Measurements from ENCODE around the gene ARHGEF3. TPM values are rescaled to one million over a fixed set of nuclear protein-coding genes. Genes with fewer than 3 reads are reported as not detected.

ARHGEF3 gene
- total and polyA plus RNA-seq, 8 donors: 19.5 to 34.1 (median 24.4) TPM

GRCh38 chr3:56784448-56785001, 17.2 kb downstream of the ARHGEF3 start:
- H3K27ac ChIP-seq: peak overlapping the region; percentile 80 to 93
- peaks cover 29 to 98% of the 10 kb centered on the region in 2 donors for H3K4me1 ChIP-seq
- no peak for TF ChIP-seq CTCF (IDR thresholded peaks at IDR 0.05)
- DNase-seq: no peak
- no peaks in the 10 kb centered on the region for H3K36me3 ChIP-seq
- no peak overlapping the region for H3K4me3 ChIP-seq
- peak; percentile 2 for ATAC-seq
- intact Hi-C loops (cut with DNase I): no loop called here
- no peaks in the 10 kb centered on the region for H3K9me3 ChIP-seq
- H3K27me3 ChIP-seq: no peaks in the 10 kb centered on the region

- no peaks in the 10 kb centered on the region for H3K27me3 ChIP-seq
- no peaks in the 10 kb centered on the region for H3K9me3 ChIP-seq
- peak; percentile 81 for ATAC-seq
- H3K36me3 ChIP-seq: no peaks in the 10 kb centered on the region
- peaks cover 29 to 97% of the 10 kb centered on the region in 2 donors for H3K4me1 ChIP-seq
- no peak overlapping the region for H3K4me3 ChIP-seq
- intact Hi-C loops (cut with DNase I): no loop called here
- H3K27ac ChIP-seq: peak overlapping the region; percentile 80 to 93
- DNase-seq: peak in 3 of 4 donors; percentile 56 to 80 (median 76)
- TF ChIP-seq CTCF (IDR thresholded peaks at IDR 0.05): no peak
Observed at GRCh38 chr3:56783644-56784447, 17.9 kb downstream of the ARHGEF3 start.

GRCh38 chr3:56782906-56783305, 18.8 kb downstream of the ARHGEF3 start:
- Histone ChIP-seq H3K9me3 (no peaks in the 10 kb centered on the region), H3K27me3 (no peaks in the 10 kb centered on the region), H3K27ac (peak overlapping the region; percentile 80 to 93), H3K4me3 (no peak overlapping the region), H3K4me1 (peaks cover 32 to 97% of the 10 kb centered on the region in 2 donors), H3K36me3 (no peaks in the 10 kb centered on the region)
- no peak for ATAC-seq
- no peak for DNase-seq
- intact Hi-C loops (cut with DNase I): no loop called here
- TF ChIP-seq CTCF (IDR thresholded peaks at IDR 0.05): no peak

GRCh38 chr3:56782215-56782614, 19.5 kb downstream of the ARHGEF3 start:
- H3K9me3 ChIP-seq: no peaks in the 10 kb centered on the region
- H3K4me3 ChIP-seq: no peak overlapping the region
- H3K4me1 ChIP-seq: peaks cover 32 to 97% of the 10 kb centered on the region in 2 donors
- DNase-seq (no peak), ATAC-seq (no peak)
- intact Hi-C loops (cut with DNase I): no loop called here
- peak overlapping the region; percentile 80 to 93 for H3K27ac ChIP-seq
- no peaks in the 10 kb centered on the region for H3K27me3 ChIP-seq
- H3K36me3 ChIP-seq: no peaks in the 10 kb centered on the region
- no peak for TF ChIP-seq CTCF (IDR thresholded peaks at IDR 0.05)

- no peak for ATAC-seq
- H3K27ac ChIP-seq: peak overlapping the region in 1 of 2 donors; percentile 93
- H3K4me3 ChIP-seq: no peak overlapping the region
- H3K36me3 ChIP-seq: no peaks in the 10 kb centered on the region
- peaks cover 32 to 97% of the 10 kb centered on the region in 2 donors for H3K4me1 ChIP-seq
- H3K27me3 ChIP-seq: no peaks in the 10 kb centered on the region
- no peaks in the 10 kb centered on the region for H3K9me3 ChIP-seq
- intact Hi-C loops (cut with DNase I): no loop called here
- TF ChIP-seq CTCF (IDR thresholded peaks at IDR 0.05): no peak
- no peak for DNase-seq
Observed at GRCh38 chr3:56781762-56782161, 20.0 kb downstream of the ARHGEF3 start.

All from left lung (tissue), 10 donors.